ENCODE measurements around the gene HIC1.

The HIC1 gene

DNA sequence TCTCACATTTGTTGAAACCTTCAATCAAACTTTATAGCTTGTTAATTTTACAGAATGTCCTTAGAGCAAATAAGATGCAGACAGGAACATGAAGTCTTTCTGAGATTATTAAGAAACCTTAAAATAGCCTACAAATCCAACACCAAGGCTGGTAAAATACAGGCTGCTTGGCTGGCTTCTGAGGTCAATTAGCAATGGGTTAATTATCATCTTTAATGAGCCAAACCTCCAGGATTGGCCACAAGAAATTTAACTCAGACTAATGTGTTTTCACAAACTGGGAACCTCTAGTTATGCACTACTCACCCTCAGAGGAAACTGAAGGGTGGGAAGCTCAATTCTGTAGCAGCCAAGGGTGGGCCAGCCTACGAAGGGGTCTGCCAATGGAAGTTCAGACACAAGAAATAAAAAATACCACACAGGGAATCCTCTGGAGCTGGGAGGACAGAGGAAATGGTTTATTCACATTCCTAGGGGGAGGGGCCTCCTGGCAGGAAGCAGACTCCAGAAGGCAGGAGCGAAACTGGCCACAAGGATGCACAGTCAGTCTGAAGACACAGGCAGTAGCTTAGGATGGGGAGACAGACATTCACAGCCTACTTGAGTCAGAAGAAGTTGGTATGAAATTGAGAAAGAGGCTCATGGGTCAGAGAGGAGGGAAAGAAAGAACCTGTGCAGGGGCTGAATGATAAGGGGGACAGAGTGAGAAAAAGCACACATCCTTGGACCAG is 36.1 kb downstream of the HIC1 start:
- no peaks in the 10 kb centered on the region for H4K20me1 ChIP-seq (ENCODE audit: low read depth, low read length)
- no peaks in the 10 kb centered on the region for H3K9me2 ChIP-seq (replicated peaks; ENCODE audit: insufficient read depth, low read length)
- H3K27me3 ChIP-seq (ENCODE audit: low read length), result no peaks in the 10 kb centered on the region
- H3K36me3 ChIP-seq (ENCODE audit: low read length), result no peaks in the 10 kb centered on the region
- no peaks in the 10 kb centered on the region for H3F3A ChIP-seq (ENCODE audit: insufficient read depth)
- no peak overlapping the region for H3K4me3 ChIP-seq (ENCODE audit: insufficient read depth, low read length, poor library complexity, severe bottlenecking)
- no peak overlapping the region for H3K4me2 ChIP-seq (ENCODE audit: low read depth, low read length, poor library complexity, severe bottlenecking)
- no peak overlapping the region for H2AFZ ChIP-seq (ENCODE audit: low read depth, low read length, severe bottlenecking)
- TF ChIP-seq EZH2phosphoT487 (conservative IDR thresholded peaks at IDR 0.05; ENCODE audit: low read length), result no peak
- TF ChIP-seq, protein P1, sequence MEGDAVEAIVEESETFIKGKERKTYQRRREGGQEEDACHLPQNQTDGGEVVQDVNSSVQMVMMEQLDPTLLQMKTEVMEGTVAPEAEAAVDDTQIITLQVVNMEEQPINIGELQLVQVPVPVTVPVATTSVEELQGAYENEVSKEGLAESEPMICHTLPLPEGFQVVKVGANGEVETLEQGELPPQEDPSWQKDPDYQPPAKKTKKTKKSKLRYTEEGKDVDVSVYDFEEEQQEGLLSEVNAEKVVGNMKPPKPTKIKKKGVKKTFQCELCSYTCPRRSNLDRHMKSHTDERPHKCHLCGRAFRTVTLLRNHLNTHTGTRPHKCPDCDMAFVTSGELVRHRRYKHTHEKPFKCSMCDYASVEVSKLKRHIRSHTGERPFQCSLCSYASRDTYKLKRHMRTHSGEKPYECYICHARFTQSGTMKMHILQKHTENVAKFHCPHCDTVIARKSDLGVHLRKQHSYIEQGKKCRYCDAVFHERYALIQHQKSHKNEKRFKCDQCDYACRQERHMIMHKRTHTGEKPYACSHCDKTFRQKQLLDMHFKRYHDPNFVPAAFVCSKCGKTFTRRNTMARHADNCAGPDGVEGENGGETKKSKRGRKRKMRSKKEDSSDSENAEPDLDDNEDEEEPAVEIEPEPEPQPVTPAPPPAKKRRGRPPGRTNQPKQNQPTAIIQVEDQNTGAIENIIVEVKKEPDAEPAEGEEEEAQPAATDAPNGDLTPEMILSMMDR (IDR thresholded peaks at IDR 0.05; ENCODE audit: insufficient read depth, low read length, poor library complexity, severe bottlenecking), result no peak
- H3K9me3 ChIP-seq (ENCODE audit: insufficient read depth, low read length), result no peaks in the 10 kb centered on the region
- no peaks in the 10 kb centered on the region for H3K79me2 ChIP-seq (ENCODE audit: insufficient read depth, low read length)
- no peak overlapping the region for H3K27ac ChIP-seq (ENCODE audit: low read depth, low read length)
- no peak overlapping the region for H3K9ac ChIP-seq (ENCODE audit: low read length)

DNA sequence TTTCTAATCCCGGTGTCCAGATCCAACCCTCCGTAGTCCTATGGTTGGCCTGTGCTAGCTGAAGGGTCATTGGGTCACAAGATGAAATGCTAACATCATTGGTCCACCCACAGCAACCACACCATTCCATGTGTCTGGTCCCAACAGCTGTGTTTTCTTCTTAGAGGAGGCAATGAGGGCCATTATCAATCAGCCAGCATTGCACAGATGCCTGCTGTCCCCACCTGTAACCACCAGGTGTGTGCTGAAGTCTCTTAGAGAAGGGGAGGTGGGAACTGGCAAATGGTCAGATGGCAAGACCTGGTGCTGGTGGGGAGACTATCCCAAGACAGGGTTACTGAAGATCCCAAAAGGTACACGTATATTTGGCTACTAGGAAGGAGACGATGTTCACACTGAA is 37.4 kb downstream of the HIC1 start:
- H3K9me3 ChIP-seq (ENCODE audit: insufficient read depth, low read length), result no peaks in the 10 kb centered on the region
- H3K27me3 ChIP-seq (ENCODE audit: low read length), result no peaks in the 10 kb centered on the region
- no peaks in the 10 kb centered on the region for H4K20me1 ChIP-seq (ENCODE audit: low read depth, low read length)
- TF ChIP-seq, protein P1 (IDR thresholded peaks at IDR 0.05; ENCODE audit: insufficient read depth, low read length, poor library complexity, severe bottlenecking), result no peak
- no peak for TF ChIP-seq EZH2phosphoT487 (conservative IDR thresholded peaks at IDR 0.05; ENCODE audit: low read length)
- no peaks in the 10 kb centered on the region for H3K79me2 ChIP-seq (ENCODE audit: insufficient read depth, low read length)
- H3F3A ChIP-seq (ENCODE audit: insufficient read depth), result no peaks in the 10 kb centered on the region
- H3K36me3 ChIP-seq (ENCODE audit: low read length), result no peaks in the 10 kb centered on the region
- H3K4me2 ChIP-seq (ENCODE audit: low read depth, low read length, poor library complexity, severe bottlenecking), result no peak overlapping the region
- no peaks in the 10 kb centered on the region for H3K9me2 ChIP-seq (replicated peaks; ENCODE audit: insufficient read depth, low read length)
- no peak overlapping the region for H3K27ac ChIP-seq (ENCODE audit: low read depth, low read length)
- H3K4me3 ChIP-seq (ENCODE audit: insufficient read depth, low read length, poor library complexity, severe bottlenecking), result no peak overlapping the region
- no peak overlapping the region for H2AFZ ChIP-seq (ENCODE audit: low read depth, low read length, severe bottlenecking)
- H3K9ac ChIP-seq (ENCODE audit: low read length), result no peak overlapping the region

DNA sequence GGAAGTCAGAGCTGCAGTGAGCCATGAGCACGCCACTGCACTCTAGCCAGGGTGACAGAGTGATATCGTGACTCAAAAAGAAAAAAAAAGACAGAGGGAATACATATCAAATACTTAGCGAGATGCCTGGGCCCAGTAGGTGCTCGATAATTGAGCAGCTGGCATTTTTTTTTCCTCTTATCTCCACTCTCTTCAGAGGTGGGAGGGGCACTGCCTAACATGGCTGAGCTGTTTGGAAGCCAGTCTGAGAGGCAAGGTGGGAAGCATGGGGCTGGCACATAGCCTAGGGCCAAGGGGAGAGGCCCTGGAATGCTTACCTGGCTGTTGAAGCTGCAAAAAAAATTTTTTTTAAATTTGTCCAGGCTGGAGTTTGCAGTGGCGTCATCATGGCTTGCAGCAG is 38.4 kb downstream of the HIC1 start:
- no peaks in the 10 kb centered on the region for H3K36me3 ChIP-seq (ENCODE audit: low read length)
- H3K9ac ChIP-seq (ENCODE audit: low read length), result no peak overlapping the region
- no peak for TF ChIP-seq EZH2phosphoT487 (conservative IDR thresholded peaks at IDR 0.05; ENCODE audit: low read length)
- TF ChIP-seq, protein P1 (IDR thresholded peaks at IDR 0.05; ENCODE audit: insufficient read depth, low read length, poor library complexity, severe bottlenecking), result no peak
- no peaks in the 10 kb centered on the region for H3K9me3 ChIP-seq (ENCODE audit: insufficient read depth, low read length)
- no peaks in the 10 kb centered on the region for H4K20me1 ChIP-seq (ENCODE audit: low read depth, low read length)
- no peaks in the 10 kb centered on the region for H3K9me2 ChIP-seq (replicated peaks; ENCODE audit: insufficient read depth, low read length)
- H3K4me2 ChIP-seq (ENCODE audit: low read depth, low read length, poor library complexity, severe bottlenecking), result no peak overlapping the region
- H3K79me2 ChIP-seq (ENCODE audit: insufficient read depth, low read length), result no peaks in the 10 kb centered on the region
- H2AFZ ChIP-seq (ENCODE audit: low read depth, low read length, severe bottlenecking), result no peak overlapping the region
- H3K27me3 ChIP-seq (ENCODE audit: low read length), result no peaks in the 10 kb centered on the region
- no peak overlapping the region for H3K4me3 ChIP-seq (ENCODE audit: insufficient read depth, low read length, poor library complexity, severe bottlenecking)
- no peak overlapping the region for H3K27ac ChIP-seq (ENCODE audit: low read depth, low read length)
- no peaks in the 10 kb centered on the region for H3F3A ChIP-seq (ENCODE audit: insufficient read depth)

All from SU-DHL-6 (cell line).